ENCODE measurements around the gene GATA3.

Gene GATA3

GRCh38 chr10:8051109-8051821 lies 3.2 kb upstream of the GATA3 start:
- no peak for DNase-seq (ENCODE audit: low spot score)

GRCh38 chr10:8051851-8052257 lies 2.6 kb upstream of the GATA3 start:
- no peak for DNase-seq (ENCODE audit: low spot score)

DNA sequence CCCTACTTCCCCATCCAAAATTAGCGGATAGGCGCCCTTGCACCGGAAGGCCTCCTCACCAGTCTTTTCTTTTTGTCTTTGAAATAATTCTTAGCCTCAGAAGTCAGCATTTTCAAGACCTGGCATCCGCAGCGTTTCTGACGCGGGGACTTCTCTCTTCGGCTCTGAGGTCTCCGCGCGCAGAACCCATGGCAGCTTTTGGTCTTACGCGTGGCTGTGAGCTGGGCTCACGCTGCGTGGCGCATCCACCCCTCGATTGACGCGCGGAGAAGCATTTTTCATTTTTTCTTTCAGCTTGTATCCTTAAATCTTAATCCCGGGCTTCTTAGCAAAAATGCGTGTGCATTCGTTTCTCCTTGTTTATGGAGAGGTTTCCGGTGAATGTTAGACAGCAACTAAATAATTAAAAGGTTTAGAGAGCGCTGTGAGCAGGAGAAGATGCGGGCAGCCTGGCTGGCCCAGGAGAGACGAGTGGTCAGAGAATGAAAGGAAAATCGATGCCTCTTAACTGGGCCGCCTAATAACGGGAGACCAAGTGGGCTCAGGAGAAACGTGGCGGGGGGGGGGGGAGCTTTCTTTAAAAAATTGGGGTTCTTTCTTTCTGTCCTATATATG lies 2.0 kb upstream of the GATA3 start:
- DNase-seq (ENCODE audit: low spot score): no peak

DNA sequence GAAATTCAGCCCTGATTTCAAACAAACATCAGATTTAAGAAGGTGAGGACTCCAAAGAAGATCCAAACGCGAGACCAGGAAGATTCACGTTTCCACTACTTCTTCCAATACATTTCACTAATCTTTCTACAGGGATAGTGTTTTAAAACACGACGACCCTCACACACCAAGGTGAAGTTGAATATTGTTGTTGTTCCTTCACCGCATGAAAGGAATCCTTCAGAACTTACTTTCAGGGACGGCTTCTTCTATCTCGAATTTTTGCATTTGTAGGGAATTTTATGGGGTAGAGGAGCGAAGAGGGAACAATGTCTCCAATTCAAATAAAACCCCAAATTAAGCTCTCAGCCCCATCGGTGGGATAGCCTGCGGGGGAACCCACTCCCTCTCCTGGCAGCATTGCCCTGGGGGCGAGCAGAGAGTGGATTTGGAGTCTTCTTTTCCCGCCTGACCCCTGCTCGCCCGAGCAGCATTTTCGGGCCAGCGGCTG lies 1.5 kb upstream of the GATA3 start:
- DNase-seq (ENCODE audit: low spot score): no peak

DNA sequence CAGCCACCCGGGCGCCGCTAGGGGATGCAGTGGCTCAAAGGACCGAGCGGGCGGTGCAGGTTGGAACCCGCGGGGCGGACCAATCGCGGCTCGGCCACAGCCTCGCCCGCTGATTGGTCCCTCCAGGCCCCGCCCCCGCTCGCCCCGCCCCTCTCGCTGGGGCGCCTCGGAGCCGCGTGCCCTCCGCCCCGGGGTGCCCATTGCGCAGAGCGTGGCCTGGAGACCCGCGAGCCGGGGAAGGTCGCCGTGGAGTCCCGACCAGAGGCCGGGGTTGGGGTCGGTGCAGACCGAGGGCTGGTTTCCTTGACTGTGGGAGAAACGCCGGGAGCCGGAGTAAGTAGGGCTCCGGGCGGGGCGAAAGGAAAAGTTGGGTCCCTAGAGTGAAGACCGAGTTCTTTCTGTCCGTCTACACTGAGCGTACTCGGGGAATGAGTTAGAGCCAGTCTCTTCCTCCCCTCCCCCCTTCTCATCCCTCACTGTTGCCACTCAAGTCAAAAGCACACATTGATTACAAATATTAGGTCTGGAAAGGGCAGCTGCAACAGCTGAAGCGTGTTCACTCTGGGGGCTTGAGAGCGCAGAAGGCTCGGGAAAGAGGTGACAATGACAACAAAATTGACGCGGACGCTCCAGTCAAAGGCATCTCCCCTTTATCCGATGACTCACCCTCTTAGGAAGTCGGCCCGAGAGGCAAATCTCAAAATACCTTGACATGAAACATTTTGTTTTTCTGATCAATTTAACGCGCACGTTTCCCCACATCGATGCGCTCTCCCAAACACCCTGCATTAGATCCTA lies 843 bp upstream of the GATA3 start:
- peak; percentile 80 for DNase-seq (ENCODE audit: low spot score)

- no peak for DNase-seq (ENCODE audit: low spot score)
Measured at GRCh38 chr10:8054244-8054493, 319 bp upstream of the GATA3 start.

- no peak for DNase-seq (ENCODE audit: low spot score)
Measured at GRCh38 chr10:8055420-8056349, 1.2 kb downstream of the GATA3 start.

DNA sequence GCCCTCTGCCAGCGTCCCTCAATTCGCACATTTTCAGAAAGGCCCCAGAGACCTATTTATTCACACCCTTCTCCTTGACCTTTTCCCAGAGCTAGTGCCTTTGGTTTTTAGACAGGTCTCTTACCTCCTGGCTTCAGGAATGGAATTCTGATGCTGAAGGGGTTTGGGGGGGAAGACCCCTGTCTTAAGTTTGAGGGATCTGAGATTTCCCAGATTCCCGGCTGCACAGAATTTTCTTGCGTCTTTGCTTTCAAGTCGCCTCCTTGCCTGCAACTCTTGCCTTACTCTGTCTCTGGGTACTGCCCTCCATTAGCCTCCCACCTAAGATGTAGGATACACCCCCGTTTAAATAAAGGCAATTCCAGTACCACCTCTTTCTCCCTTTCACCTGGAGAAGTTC lies 1.9 kb downstream of the GATA3 start:
- DNase-seq (ENCODE audit: low spot score): no peak

GRCh38 chr10:8056871-8057331 lies 2.4 kb downstream of the GATA3 start:
- no peak for DNase-seq (ENCODE audit: low spot score)

DNA sequence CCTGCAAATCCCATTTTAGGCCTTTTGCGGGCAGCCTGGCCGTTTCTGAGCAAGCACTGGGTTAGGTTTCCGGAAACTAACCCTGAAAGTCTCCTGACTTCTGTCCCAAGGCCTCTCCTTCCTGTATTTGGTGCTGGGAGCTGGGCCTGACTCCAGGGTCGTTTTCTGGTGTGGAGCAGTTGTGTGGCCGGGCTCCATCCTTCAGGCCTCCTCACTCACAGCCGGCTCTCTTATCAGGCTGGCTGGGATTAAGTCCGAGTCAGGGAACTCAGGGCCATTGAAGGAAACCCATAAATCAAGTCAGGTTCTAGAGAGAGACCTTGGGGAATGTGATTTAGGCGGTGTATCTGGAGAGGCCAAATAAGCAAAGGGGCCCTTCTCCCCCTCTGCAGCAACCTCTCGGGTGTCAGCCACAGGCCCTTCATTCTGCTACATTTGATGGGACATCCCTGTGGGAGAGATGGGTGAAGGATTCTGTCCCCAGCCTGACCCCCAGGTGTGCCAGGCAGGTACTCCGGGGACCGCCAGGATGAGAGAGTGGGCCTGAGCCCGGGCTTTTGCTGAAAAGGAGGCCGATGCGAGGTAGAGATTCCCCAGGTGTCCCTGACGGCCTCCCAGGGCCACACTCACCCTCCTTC lies 3.3 kb downstream of the GATA3 start:
- no peak for DNase-seq (ENCODE audit: low spot score)

DNA sequence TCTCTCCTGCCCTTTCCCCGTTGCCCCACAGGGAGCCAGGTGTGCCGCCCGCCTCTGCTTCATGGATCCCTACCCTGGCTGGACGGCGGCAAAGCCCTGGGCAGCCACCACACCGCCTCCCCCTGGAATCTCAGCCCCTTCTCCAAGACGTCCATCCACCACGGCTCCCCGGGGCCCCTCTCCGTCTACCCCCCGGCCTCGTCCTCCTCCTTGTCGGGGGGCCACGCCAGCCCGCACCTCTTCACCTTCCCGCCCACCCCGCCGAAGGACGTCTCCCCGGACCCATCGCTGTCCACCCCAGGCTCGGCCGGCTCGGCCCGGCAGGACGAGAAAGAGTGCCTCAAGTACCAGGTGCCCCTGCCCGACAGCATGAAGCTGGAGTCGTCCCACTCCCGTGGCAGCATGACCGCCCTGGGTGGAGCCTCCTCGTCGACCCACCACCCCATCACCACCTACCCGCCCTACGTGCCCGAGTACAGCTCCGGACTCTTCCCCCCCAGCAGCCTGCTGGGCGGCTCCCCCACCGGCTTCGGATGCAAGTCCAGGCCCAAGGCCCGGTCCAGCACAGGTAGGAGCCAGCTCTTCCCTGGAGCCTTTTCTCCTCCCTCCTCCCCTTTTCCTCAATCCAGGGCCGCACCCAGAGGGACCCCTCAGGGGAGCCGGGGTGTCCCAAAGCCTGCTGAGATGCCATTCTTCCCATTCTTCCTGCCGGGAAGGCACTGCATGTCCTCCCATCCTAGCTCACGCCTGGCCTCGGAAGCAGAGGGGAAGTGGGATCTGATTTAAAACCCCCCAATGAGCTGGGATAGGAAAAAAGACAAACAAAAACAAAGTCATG lies 4.0 kb downstream of the GATA3 start:
- no peak for DNase-seq (ENCODE audit: low spot score)

GRCh38 chr10:8059191-8059936 lies 4.9 kb downstream of the GATA3 start:
- no peak for DNase-seq (ENCODE audit: low spot score)

DNA sequence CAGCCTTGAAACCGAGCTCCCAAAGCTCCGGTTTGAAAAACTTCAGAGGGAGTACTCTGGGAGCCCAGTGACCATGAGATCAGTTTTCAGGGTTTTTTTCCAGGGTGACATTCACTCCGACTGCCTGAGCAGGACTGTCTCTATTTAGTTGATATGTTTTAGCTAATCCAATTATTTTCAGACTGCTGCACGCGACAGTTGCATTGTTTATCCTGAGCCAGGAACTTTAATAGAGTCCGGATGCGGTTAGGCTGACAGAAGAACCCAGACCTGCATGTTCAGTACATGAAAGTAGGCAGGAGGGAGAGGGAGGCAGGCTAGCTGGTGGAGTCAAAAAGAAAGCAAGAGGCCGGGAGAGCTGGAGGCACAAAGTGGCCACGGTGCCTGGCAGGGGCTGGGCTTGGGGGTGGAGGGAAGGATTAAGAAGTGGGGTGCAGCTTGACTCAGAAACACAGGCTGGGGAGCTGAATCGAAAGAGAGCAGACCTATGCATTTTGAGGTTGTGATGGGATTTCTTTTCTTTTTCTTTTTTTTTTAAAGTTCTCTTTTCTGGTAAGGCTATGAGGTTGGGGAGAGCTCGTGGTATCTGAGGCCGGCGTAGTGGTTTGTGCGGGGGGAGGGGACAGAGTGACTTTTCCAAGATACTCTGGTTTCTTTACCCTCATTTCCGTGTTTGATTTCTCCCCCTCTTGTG lies 5.7 kb downstream of the GATA3 start:
- no peak for DNase-seq (ENCODE audit: low spot score)

DNA sequence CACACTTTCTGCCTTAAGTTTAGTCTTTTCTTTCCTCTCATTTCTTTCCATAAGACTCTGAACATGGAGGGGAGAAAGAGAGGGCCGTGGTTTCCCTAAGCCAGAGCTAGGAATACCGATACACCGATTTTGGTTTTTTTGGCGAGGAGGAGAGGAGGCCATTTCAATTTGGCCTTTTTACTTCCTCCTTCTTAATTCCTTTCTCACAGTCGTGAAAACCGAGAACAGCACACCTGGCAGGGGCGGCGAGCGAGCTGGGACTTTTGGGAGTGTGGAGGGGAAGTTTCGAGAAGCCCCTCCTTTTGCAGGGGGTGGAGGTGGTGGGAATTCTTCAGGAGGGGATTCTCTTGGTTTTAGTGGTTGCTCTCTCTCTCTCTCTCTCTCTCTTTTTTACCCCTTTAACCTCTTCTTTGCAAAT lies 6.2 kb downstream of the GATA3 start:
- no peak for DNase-seq (ENCODE audit: low spot score)

DNA sequence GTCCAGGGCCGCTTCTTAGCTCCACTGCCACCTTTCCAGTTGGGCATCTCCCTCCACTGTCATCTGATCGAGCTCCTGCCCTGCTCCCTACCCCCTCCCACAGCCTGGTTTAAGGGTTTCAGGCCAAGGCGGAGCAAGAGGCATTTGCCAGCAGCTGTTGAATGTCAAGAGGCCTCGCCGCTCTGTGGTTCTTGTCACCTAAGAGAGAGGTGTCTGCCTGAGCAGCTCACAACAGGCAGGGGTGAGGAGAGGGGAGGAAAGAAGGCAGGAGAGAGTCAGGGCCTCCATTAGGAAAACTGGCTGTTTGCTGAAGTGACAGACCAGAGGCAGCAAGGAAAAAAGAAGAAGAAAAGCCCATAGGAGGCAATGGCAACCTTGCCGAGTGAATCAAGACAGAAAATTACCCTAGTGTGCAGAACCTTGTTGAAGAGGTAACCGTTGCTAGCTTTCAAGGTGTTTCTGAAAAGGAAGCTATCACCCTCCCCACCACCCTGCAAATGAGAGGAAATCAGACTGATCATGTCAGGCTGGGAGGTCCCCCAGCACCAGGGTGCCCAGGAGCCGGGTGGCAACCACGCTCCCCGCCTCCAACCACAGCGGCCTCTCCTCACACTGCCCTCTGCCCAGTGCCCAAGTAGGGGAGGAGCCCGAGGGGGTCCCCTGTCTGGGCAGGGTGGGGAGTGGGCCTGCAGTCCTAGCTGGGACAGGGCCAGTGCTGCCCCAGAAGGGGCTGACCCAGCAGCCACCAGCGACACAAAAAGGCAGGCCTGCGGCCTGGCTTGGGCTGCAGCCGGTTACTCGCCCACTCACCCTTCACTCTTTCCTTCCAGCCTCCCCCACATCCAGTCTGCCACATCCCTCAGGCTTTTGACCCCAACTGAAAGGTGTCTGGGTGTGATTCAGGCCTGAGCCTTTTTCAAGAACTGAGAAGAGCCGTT lies 7.1 kb downstream of the GATA3 start:
- DNase-seq (ENCODE audit: low spot score): no peak

DNA sequence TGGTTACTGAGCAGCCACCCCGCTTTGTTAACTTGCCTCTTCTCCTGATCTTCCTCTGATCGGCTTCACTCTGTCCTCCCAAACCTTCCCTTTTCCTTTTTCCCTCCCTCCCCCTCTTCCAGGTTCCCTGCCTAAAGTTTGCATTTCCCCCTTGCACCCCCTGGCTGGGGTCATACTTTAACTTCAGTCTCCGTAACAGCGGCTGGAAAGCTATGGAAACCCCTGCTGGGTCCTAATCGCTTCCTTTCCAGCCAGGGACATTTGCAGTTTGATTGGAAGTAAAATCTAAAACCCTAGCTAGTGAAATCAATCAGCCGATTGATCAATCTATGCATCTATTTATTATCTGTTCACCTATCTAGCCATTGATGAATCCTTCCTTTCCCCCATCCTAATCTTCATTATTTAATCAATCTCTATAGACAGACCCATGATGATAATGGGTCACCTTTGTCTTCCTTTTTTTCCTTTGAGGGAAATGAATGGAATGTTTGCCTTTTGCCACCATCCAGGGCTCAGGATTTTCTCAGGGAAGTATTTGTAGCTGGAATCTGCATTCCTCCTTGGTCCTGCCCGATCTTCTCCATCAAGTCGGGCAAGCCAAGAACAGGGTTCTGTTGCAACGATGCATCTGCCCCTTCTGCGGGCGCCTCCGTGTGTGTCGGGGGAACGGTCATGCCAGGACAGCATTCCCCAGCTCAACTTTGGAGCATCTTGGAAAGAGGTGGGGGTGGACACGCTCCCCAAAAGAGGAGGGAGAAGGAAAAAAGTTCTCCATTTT lies 8.8 kb downstream of the GATA3 start:
- DNase-seq (ENCODE audit: low spot score): no peak

GRCh38 chr10:8063935-8064334 lies 9.4 kb downstream of the GATA3 start:
- DNase-seq (ENCODE audit: low spot score): no peak

Data from COLO829 (cell line).